ENCODE measurements around the gene ATAT1. TPM values are rescaled to one million over a fixed set of nuclear protein-coding genes. Genes with fewer than 3 reads are reported as not detected.

Gene ATAT1
- total and polyA plus RNA-seq, 2 experiments from 2014 or later: 12.8 to 23.0 TPM

- TF ChIP-seq ZNF462 (CRISPR knock-in tag; IDR thresholded peaks at IDR 0.05): no peak
- TF ChIP-seq POLR2AphosphoS5 (IDR thresholded peaks at IDR 0.05; ENCODE audit: low read depth): no peak
- TF ChIP-seq EZH2 (IDR thresholded peaks at IDR 0.05; ENCODE audit: low read depth, unreplicated experiment): no peak
- TF ChIP-seq NANOG (IDR thresholded peaks at IDR 0.05; ENCODE audit: borderline replicate concordance): no peak
- no peak for TF ChIP-seq ETS1 (IDR thresholded peaks at IDR 0.05)
- no peak for TF ChIP-seq CTCF (conservative IDR thresholded peaks at IDR 0.05; ENCODE audit: low read depth in 2 of 2)
- no peak for TF ChIP-seq ZNF331 (CRISPR knock-in tag; IDR thresholded peaks at IDR 0.05; ENCODE audit: low read depth)
- TF ChIP-seq REST (IDR thresholded peaks at IDR 0.05; ENCODE audit: unreplicated experiment): no peak
- no peak for TF ChIP-seq CREB1 (CRISPR knock-in tag; IDR thresholded peaks at IDR 0.05; ENCODE audit: low read depth)
- TF ChIP-seq STAT1 (IDR thresholded peaks at IDR 0.05; ENCODE audit: unreplicated experiment): no peak
- no peak for TF ChIP-seq JUNB (IDR thresholded peaks at IDR 0.05; ENCODE audit: unreplicated experiment)
Measured at GRCh38 chr6:30635834-30636233, 9.2 kb downstream of the ATAT1 start (continued).
